Neural crest cell (in vitro differentiated cells): ENCODE results near the gene RGL2. TPM values are rescaled to one million over a fixed set of nuclear protein-coding genes. Genes with fewer than 3 reads are reported as not detected.
"Not testable (repeated sequence)": the region's sequence is repeated elsewhere in the genome, so short reads cannot be mapped to it uniquely, and the experiment has no call there.

ENCODE experiments used
- DNase-seq: peaks from one replicate; pipeline ENCODE4 v3.0.0; 2021; ENCODE audit warnings: low read depth, mixed read lengths, low spot score
- H3K27ac Mint-ChIP-seq: one replicate; pipeline ENCODE4 v1.8.0; 2021; ENCODE audit warnings: mild to moderate bottlenecking, mixed read lengths; ENCODE audit not compliant: unreplicated experiment
- H3K27me3 Mint-ChIP-seq: 2 replicates; pipeline ENCODE4 v1.8.0; 2021; ENCODE audit warnings: low read depth, mild to moderate bottlenecking, mixed read lengths
- H3K36me3 Mint-ChIP-seq: 2 replicates; pipeline ENCODE4 v1.8.0; 2021; ENCODE audit warnings: low read depth, mild to moderate bottlenecking, mixed read lengths
- H3K4me1 Mint-ChIP-seq: 2 replicates; pipeline ENCODE4 v1.8.0; 2021; ENCODE audit warnings: mixed read lengths
- H3K4me3 Mint-ChIP-seq: one replicate; pipeline ENCODE4 v1.8.0; 2021; ENCODE audit warnings: mild to moderate bottlenecking, mixed read lengths
- H3K9me3 Mint-ChIP-seq: 2 replicates; pipeline ENCODE4 v1.8.0; 2021; ENCODE audit warnings: mixed read lengths
- total RNA-seq: library from RNA; stranded (reverse); gene quantifications from 2 replicates; pipeline ENCODE4 v1.2.1, GENCODE V29; 2021
- TF ChIP-seq, protein P1 (sequence below): fragments of 200-600 bp; sonication (generic); conservative IDR thresholded peaks from 2 replicates; pipeline ENCODE4 v1.5.0; 2021; ENCODE audit warnings: antibody characterized with exemption, mild to moderate bottlenecking

The RGL2 gene
- total RNA-seq, 1 donor from 2014 or later, result 56.0 TPM

- peak within 1 kb of the TSS; percentile 82 for H3K27ac Mint-ChIP-seq
- no peaks in the 10 kb centered on the region for H3K9me3 Mint-ChIP-seq
- peaks cover 50% of the 10 kb centered on the region for H3K4me1 Mint-ChIP-seq
- H3K27me3 Mint-ChIP-seq, result no peaks in the 10 kb centered on the region
- TF ChIP-seq, protein P1, sequence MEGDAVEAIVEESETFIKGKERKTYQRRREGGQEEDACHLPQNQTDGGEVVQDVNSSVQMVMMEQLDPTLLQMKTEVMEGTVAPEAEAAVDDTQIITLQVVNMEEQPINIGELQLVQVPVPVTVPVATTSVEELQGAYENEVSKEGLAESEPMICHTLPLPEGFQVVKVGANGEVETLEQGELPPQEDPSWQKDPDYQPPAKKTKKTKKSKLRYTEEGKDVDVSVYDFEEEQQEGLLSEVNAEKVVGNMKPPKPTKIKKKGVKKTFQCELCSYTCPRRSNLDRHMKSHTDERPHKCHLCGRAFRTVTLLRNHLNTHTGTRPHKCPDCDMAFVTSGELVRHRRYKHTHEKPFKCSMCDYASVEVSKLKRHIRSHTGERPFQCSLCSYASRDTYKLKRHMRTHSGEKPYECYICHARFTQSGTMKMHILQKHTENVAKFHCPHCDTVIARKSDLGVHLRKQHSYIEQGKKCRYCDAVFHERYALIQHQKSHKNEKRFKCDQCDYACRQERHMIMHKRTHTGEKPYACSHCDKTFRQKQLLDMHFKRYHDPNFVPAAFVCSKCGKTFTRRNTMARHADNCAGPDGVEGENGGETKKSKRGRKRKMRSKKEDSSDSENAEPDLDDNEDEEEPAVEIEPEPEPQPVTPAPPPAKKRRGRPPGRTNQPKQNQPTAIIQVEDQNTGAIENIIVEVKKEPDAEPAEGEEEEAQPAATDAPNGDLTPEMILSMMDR, result peak; percentile 70
- H3K36me3 Mint-ChIP-seq, result peaks cover 15% of the 10 kb centered on the region
- DNase-seq, result peak; percentile 65
- peak within 1 kb of the TSS; percentile 97 for H3K4me3 Mint-ChIP-seq
Observed at GRCh38 chr6:33276864-33277662, 21.7 kb downstream of the RGL2 start, which contains the start of gene B3GALT4. B3GALT4 (plus strand) TSS chr6:33277123; CDS start chr6:33277420, 297 bp downstream.

DNA sequence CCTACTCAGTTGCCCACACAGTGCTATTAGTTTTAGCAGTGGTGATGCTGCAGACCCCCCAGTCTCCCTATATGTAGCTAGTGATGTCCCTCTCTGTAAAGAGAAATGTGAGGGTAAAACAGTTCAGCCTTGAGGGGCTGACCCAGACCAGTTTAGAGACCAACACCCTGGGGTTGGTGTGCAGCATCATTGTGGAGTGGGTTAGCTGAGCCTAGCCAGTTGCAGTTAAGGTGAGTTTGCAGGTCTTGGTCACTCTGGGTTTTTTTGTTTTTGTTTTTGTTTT lies 22.2 kb downstream of the RGL2 start:
- TF ChIP-seq, protein P1, result no peak
- H3K9me3 Mint-ChIP-seq, result no peaks in the 10 kb centered on the region
- H3K4me1 Mint-ChIP-seq, result peaks cover 54% of the 10 kb centered on the region
- no peaks in the 10 kb centered on the region for H3K27me3 Mint-ChIP-seq
- H3K36me3 Mint-ChIP-seq, result peaks cover 20% of the 10 kb centered on the region
- H3K27ac Mint-ChIP-seq, result peak overlapping the region; percentile 82
- peak overlapping the region; percentile 97 for H3K4me3 Mint-ChIP-seq
- DNase-seq, result no peak

DNA sequence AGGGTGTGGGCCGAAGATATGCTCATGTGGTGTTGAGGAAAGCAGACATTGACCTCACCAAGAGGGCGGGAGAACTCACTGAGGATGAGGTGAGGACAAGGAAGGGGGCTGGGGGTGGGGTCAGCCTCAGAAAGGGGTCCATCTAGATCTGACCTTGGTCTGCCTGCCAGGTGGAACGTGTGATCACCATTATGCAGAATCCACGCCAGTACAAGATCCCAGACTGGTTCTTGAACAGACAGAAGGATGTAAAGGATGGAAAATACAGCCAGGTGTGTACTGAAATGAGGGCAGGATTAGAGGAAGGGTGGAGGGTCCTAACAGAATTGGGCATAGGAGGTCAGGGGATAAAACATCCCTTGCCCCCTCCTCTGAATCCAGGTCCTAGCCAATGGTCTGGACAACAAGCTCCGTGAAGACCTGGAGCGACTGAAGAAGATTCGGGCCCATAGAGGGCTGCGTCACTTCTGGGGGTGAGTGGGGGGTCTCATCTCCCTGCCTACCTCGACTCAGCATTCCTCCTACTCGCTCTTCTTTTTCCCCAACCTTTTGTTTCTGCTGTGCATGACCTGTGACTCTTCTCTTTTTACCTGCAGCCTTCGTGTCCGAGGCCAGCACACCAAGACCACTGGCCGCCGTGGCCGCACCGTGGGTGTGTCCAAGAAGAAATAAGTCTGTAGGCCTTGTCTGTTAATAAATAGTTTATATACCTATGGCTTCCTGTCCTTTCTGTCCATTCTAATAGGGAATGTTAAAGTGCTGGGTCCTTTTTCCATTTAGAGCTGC lies 22.8 kb downstream of the RGL2 start:
- peak overlapping the region; percentile 97 for H3K4me3 Mint-ChIP-seq
- not testable (repeated sequence) for H3K27ac Mint-ChIP-seq, H3K27me3 Mint-ChIP-seq, DNase-seq, H3K9me3 Mint-ChIP-seq
- peaks cover 20% of the 10 kb centered on the region for H3K36me3 Mint-ChIP-seq
- H3K4me1 Mint-ChIP-seq, result peaks cover 55% of the 10 kb centered on the region

DNA sequence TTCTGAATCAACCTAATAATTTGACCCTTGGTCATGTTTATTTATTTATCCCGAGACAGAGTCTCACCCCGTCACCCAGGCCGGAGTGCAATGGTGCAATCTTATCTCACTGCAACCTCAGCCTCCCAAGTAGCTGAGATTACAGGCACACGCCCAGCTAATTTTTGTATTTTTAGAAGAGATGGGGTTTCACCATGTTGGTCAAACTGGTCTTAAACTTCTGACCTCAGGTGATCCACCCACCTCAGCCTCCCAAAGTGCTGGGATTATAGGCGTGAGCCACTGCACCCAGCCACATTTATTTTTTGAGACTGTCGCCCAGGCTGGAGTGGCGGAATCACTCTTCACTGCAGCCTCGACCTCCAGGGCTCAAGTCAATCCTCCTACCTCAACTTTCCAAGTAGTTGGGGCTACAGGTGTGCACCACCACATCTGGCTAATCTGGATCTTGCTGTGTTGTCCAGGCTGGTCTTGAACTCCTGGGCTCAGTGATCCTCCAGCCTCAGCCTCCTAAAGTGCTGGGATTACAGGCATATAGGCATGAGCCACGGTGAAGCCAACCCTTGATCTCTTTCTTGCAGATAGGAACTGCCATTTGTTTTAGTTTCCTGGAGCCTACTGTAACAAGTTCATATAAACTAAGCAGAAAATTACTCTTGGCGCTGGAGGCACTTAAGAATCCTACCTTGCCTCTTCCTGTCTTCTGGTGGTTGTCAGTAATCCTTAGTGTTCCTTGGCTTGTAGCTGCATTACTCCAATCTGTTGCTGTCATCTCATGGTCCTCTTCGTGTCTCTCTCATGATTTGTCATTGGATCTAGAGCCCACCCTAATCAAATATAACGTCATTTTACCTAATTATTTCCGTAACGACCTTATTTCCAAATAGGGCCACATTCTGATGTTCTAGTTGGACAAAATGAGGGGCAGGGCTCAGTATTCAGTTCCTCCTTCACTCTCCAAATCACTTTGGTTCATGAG lies 24.5 kb downstream of the RGL2 start:
- H3K4me1 Mint-ChIP-seq, result peaks cover 63% of the 10 kb centered on the region
- TF ChIP-seq, protein P1, result no peak
- H3K27ac Mint-ChIP-seq, result peak overlapping the region; percentile 15
- H3K36me3 Mint-ChIP-seq, result peaks cover 20% of the 10 kb centered on the region
- no peaks in the 10 kb centered on the region for H3K9me3 Mint-ChIP-seq
- DNase-seq, result no peak
- peak overlapping the region; percentile 97 for H3K4me3 Mint-ChIP-seq
- no peaks in the 10 kb centered on the region for H3K27me3 Mint-ChIP-seq

DNA sequence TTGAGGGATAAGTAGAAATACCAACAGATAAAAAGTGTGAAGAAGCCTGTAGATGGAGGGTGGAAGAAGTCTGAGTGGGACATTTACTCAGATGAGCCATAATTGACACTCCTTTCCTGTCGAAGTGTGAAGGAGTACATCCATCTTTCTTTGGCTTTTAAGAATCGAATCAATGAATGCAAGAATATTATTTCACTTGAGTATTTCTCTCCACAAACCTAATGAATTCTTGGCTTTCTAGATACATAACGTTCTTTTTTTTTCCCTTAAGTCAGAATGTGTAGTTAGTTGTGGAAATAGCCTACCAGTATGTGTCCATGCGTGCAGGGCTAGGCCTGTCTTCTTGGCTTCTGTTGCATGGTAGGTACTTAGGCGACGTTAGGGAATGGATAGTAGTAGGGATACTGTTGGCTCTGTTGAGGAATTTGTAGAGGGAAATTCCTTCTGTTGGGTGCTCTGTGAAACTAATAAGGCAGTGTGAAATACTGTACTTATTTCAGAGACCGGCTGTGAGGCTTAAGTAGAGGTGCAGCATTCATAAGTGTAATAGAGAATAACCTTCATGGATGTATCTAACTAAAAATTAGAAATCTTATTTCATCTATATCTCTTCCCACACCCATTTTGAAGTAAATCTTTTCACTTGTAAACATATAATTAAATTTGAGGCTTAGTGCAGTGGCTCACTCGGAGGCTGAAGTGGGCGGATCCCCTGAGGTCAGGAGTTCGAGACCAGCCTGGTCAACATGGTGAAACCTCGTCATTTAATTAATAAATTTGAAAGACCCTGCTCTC lies 25.4 kb downstream of the RGL2 start:
- TF ChIP-seq, protein P1, result no peak
- DNase-seq, result no peak
- peak overlapping the region; percentile 6 for H3K27ac Mint-ChIP-seq
- peaks cover 63% of the 10 kb centered on the region for H3K4me1 Mint-ChIP-seq
- peaks cover 20% of the 10 kb centered on the region for H3K36me3 Mint-ChIP-seq
- H3K27me3 Mint-ChIP-seq, result no peaks in the 10 kb centered on the region
- H3K9me3 Mint-ChIP-seq, result no peaks in the 10 kb centered on the region
- peak overlapping the region; percentile 97 for H3K4me3 Mint-ChIP-seq
